SK-N-SH (cell line): Measurements from ENCODE around the gene HYPK.

Experiments
- EP300 ChIP-seq, 2 experiments: IDR thresholded peaks; 2 replicates each; pipeline versions ENCODE4 v1.4.0 to v1.6.1; 2012; ENCODE audit warnings: borderline replicate concordance in 1 of 2, low read depth in 1 of 2, low read length in 1 of 2
- FOXM1 ChIP-seq: IDR thresholded peaks from 2 replicates; pipeline ENCODE4 v1.4.0; 2012; ENCODE audit warnings: low read depth, mild to moderate bottlenecking
- POLR2AphosphoS5 ChIP-seq: IDR thresholded peaks from 2 replicates; pipeline ENCODE4 v1.6.1; 2012; ENCODE audit warnings: low read depth, low read length
- RAD21 ChIP-seq: IDR thresholded peaks from 2 replicates; pipeline ENCODE4 v1.6.1; 2012; ENCODE audit warnings: mild to moderate bottlenecking, low read length
- TEAD4 ChIP-seq: IDR thresholded peaks from 2 replicates; pipeline ENCODE4 v1.4.0; 2012; ENCODE audit warnings: mild to moderate bottlenecking, borderline replicate concordance; ENCODE audit not compliant: insufficient read depth
- TF ChIP-seq, protein P1 (sequence below): IDR thresholded peaks from 2 replicates; pipeline ENCODE4; 2012
- TF ChIP-seq, protein P2 (sequence below): fragments of 200-600 bp; sonication (generic); IDR thresholded peaks from 2 replicates; pipeline ENCODE4 v1.6.1; 2017; ENCODE audit warnings: antibody characterized with exemption, mild to moderate bottlenecking, moderate library complexity

DNA sequence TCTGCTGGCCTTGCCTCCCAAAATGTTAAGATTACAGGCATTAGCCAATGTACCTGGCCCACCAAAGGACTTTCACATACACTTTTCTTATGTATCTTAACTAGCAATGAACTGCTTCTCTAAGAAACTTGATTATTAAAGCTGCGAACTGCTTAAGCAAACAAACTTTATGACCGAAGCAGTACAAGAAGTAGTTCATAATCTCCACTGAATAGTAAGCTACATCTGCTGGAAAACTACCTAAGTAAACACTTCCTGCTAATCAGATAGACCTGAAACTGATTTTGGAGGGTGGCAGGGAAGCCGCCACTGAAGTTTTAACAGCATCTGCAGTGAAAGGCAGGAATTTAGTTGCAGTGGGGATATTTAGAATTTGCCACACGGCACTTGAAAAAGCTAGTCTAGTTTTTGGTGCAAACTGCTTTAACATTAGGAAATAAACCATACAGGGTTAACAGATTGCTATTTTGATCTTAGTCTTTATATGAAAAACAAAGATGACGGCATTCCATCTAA lies 8.1 kb downstream of the HYPK start:
- no peak for TF ChIP-seq TEAD4
- TF ChIP-seq, protein P1, sequence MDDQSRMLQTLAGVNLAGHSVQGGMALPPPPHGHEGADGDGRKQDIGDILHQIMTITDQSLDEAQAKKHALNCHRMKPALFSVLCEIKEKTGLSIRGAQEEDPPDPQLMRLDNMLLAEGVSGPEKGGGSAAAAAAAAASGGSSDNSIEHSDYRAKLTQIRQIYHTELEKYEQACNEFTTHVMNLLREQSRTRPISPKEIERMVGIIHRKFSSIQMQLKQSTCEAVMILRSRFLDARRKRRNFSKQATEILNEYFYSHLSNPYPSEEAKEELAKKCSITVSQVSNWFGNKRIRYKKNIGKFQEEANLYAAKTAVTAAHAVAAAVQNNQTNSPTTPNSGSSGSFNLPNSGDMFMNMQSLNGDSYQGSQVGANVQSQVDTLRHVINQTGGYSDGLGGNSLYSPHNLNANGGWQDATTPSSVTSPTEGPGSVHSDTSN, result no peak
- TF ChIP-seq EP300 (IDR thresholded peaks at IDR 0.05; ENCODE audit: borderline replicate concordance in 1 of 2, low read depth in 1 of 2, low read length in 1 of 2), result no peak
- TF ChIP-seq, protein P2, sequence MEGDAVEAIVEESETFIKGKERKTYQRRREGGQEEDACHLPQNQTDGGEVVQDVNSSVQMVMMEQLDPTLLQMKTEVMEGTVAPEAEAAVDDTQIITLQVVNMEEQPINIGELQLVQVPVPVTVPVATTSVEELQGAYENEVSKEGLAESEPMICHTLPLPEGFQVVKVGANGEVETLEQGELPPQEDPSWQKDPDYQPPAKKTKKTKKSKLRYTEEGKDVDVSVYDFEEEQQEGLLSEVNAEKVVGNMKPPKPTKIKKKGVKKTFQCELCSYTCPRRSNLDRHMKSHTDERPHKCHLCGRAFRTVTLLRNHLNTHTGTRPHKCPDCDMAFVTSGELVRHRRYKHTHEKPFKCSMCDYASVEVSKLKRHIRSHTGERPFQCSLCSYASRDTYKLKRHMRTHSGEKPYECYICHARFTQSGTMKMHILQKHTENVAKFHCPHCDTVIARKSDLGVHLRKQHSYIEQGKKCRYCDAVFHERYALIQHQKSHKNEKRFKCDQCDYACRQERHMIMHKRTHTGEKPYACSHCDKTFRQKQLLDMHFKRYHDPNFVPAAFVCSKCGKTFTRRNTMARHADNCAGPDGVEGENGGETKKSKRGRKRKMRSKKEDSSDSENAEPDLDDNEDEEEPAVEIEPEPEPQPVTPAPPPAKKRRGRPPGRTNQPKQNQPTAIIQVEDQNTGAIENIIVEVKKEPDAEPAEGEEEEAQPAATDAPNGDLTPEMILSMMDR, result no peak
- no peak for TF ChIP-seq POLR2AphosphoS5
- TF ChIP-seq RAD21, result no peak
- TF ChIP-seq FOXM1, result no peak
